Esophagus squamous epithelium (tissue), 4 donors: Measurements from ENCODE around the gene ZNF57.

ENCODE experiments used
- CTCF ChIP-seq, 6 experiments: fragments of 450-650 bp in 4 of 6; fragments of 200-600 bp in 2 of 6; sonication (generic) in 2 of 6; IDR thresholded peaks; one replicate each; pipeline ENCODE4 v1.5.1; 2016 to 2019; ENCODE audit warnings: antibody characterized with exemption in 6 of 6, mild to moderate bottlenecking in 4 of 6, moderate library complexity in 4 of 6
- POLR2A ChIP-seq, 4 donors: fragments of 450-650 bp; IDR thresholded peaks; one replicate each; pipeline ENCODE4 v1.6.1; 2017; ENCODE audit warnings: antibody characterized with exemption in 4 of 4, mild to moderate bottlenecking in 4 of 4, moderate library complexity in 3 of 4

DNA sequence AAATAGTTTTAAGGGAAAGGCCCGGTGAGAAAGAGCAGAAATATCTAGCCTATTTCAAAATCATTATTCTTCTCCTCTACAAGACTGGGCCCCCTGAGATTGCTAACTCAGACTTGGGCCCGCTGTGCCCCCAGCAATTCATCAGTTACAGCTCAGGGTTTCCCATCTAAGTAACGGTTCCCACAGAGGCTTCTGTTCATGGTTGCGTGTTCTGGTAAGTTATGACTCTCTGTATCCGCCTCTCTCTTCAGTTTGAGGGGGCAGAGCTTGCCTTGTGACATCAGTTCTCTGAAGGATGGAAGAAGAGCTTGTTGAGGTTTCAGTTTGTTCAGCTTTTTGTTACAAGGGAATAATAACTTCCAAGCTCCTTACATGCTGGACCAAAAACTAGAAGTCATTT, 11.6 kb downstream of the ZNF57 start:
- TF ChIP-seq CTCF (IDR thresholded peaks at IDR 0.05) (no peak), POLR2A (IDR thresholded peaks at IDR 0.05) (no peak)
